ENCODE data around the gene IFI44L. TPM values are rescaled to one million over a fixed set of nuclear protein-coding genes. Genes with fewer than 3 reads are reported as not detected.

Gene IFI44L
- total and polyA plus RNA-seq, 8 donors: 3.3 to 24.0 (median 4.2) TPM

DNA sequence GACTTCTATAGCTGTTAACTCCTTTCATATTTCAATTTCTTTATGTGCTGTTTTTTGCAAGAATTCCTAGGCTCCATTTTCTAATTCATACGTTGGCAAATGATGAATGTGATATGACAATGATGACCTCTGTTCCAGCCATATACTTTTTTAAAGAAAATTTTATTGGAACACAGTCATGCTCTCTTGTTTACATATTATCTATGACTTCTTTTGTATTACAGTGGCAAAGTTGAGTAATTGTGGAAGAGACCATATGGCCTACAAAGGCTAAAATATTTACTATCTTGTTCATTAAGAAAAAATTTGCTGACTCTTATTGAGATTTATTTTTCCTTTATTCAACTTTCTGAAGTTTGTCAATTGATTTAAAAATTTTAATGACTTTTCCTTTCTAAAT is 7.1 kb downstream of the IFI44L start:
- no peaks in the 10 kb centered on the region for H3K27me3 ChIP-seq
- peaks cover 0 to 2% of the 10 kb centered on the region in 2 donors for H3K4me1 ChIP-seq
- ATAC-seq (no peak), DNase-seq (no peak)
- no peaks in the 10 kb centered on the region for H3K36me3 ChIP-seq
- no peak for TF ChIP-seq CTCF (IDR thresholded peaks at IDR 0.05)
- intact Hi-C loops (cut with DNase I): no loop called here
- H3K9me3 ChIP-seq: no peaks in the 10 kb centered on the region
- H3K27ac ChIP-seq: no peak overlapping the region
- no peak overlapping the region for H3K4me3 ChIP-seq

- no peak overlapping the region for H3K4me3 ChIP-seq
- H3K9me3 ChIP-seq: no peaks in the 10 kb centered on the region
- ATAC-seq (no peak), DNase-seq (no peak)
- no peaks in the 10 kb centered on the region for H3K4me1 ChIP-seq
- no peak for TF ChIP-seq CTCF (IDR thresholded peaks at IDR 0.05)
- intact Hi-C loops (cut with DNase I): no loop called here
- no peaks in the 10 kb centered on the region for H3K36me3 ChIP-seq
- H3K27ac ChIP-seq: no peak overlapping the region
- no peaks in the 10 kb centered on the region for H3K27me3 ChIP-seq
These were observed 10.4 kb downstream of the IFI44L start for GRCh38 chr1:78630600-78630999.

DNA sequence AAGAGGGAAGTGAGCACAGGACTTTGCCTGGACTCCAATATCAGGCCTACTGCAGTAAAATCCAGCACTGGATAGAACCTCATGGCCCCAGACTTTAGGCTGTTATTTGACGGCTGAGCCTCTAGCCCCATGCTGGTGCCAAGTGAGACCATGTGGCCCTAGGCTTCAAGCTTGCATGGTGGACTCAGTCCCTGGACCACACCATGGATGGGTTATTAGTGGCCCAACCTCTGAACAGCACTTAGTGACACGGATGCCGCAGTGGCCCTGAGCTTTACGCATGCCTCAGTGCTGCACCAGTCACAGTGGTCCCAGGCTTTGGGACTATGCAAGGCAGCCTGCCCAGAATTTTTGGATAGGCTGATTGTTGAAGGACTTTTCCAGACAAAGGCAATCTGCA is 13.0 kb downstream of the IFI44L start:
- H3K4me3 ChIP-seq: no peak overlapping the region
- intact Hi-C loops (cut with DNase I): no loop called here
- DNase-seq: peak in 1 of 4 donors; percentile 30
- no peaks in the 10 kb centered on the region for H3K9me3 ChIP-seq
- H3K36me3 ChIP-seq: no peaks in the 10 kb centered on the region
- TF ChIP-seq CTCF (IDR thresholded peaks at IDR 0.05): no peak
- H3K27ac ChIP-seq: no peak overlapping the region
- no peaks in the 10 kb centered on the region for H3K4me1 ChIP-seq
- no peaks in the 10 kb centered on the region for H3K27me3 ChIP-seq
- ATAC-seq: no peak

DNA sequence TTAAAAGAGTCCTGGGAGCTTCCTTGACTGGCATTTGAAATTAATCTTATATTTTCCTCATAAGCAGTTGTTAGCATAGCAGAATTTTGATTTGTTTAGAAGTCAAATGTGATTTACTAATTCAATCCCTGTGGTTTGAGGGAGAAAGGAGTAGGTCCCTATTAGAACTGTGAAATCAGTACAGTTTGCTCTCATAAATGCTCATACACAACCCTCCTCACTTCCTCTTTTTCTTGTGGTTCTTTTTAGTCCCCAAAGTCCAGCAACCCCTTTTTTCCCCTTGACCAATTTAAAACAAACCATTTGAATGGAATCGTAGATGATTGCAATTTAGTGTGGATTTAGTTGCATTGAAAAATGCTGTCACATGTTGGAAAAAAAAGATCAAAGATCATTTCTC is 20.2 kb downstream of the IFI44L start:
- ATAC-seq: no peak
- intact Hi-C loops (cut with DNase I): no loop called here

DNA sequence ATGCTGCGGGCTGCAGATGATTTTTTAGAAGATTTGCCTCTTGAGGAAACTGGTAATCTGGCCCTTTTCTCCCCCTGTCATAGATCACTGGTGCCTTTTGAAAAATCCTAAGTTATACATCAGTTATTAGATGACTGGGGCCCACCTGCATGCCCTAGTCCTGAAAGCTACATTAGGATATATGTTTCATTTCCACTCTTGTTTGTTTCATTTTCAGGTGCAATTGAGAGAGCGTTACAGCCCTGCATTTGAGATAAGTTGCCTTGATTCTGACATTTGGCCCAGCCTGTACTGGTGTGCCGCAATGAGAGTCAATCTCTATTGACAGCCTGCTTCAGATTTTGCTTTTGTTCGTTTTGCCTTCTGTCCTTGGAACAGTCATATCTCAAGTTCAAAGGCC is 21.3 kb downstream of the IFI44L start:
- H3K4me1 ChIP-seq: peaks cover 0 to 13% of the 10 kb centered on the region in 2 donors
- H3K27ac ChIP-seq: no peak overlapping the region
- peaks cover 0 to 6% of the 10 kb centered on the region in 2 donors for H3K9me3 ChIP-seq
- H3K27me3 ChIP-seq: no peaks in the 10 kb centered on the region
- peaks cover 0 to 16% of the 10 kb centered on the region in 2 donors for H3K36me3 ChIP-seq
- no peak for TF ChIP-seq CTCF (IDR thresholded peaks at IDR 0.05)
- intact Hi-C loops (cut with DNase I): no loop called here
- DNase-seq (no peak), ATAC-seq (no peak)
- H3K4me3 ChIP-seq: no peak overlapping the region

More for the DNA sequence above, 20.2 kb downstream of the IFI44L start:
- no peak for TF ChIP-seq CTCF (IDR thresholded peaks at IDR 0.05)
- Histone ChIP-seq H3K27me3 (no peaks in the 10 kb centered on the region), H3K27ac (no peak overlapping the region), H3K9me3 (peaks cover 0 to 6% of the 10 kb centered on the region in 2 donors), H3K36me3 (peaks cover 0 to 16% of the 10 kb centered on the region in 2 donors), H3K4me3 (no peak overlapping the region), H3K4me1 (peaks cover 0 to 2% of the 10 kb centered on the region in 2 donors)
- no peak for DNase-seq

All from left lung (tissue), 10 donors.